ENCODE measurements around the gene NPHP1.

GRCh38 chr2:110105608-110106467 lies 99.0 kb downstream of the NPHP1 start:
- no peak for TF ChIP-seq EZH2 (IDR thresholded peaks at IDR 0.05)
- peak; percentile 73 for TF ChIP-seq POLR2AphosphoS5 (IDR thresholded peaks at IDR 0.05; ENCODE audit: low read depth, low read length)
- TF ChIP-seq MAX (IDR thresholded peaks at IDR 0.05) = no peak
- TF ChIP-seq YY1 (IDR thresholded peaks at IDR 0.05; ENCODE audit: extremely low read depth, insufficient replicate concordance, low read depth, low read length) = peak; percentile 58
- TF ChIP-seq POLR2A (IDR thresholded peaks at IDR 0.05; ENCODE audit: borderline replicate concordance, extremely low read depth, insufficient read depth, insufficient read length) = no peak
- TF ChIP-seq CTCF (IDR thresholded peaks at IDR 0.05 in 2 of 3, conservative IDR thresholded peaks at IDR 0.05 in 1 of 3; ENCODE audit: borderline replicate concordance in 1 of 3, insufficient read depth in 1 of 3, low read depth in 2 of 3, low read length in 2 of 3) = no peak
- TF ChIP-seq TCF7L2 (IDR thresholded peaks at IDR 0.05; ENCODE audit: borderline replicate concordance, extremely low read depth, insufficient read depth, insufficient read length) = peak; percentile 96
- TF ChIP-seq ZBTB33 (IDR thresholded peaks at IDR 0.05; ENCODE audit: extremely low read depth, insufficient replicate concordance, low read length) = peak; percentile 51
- TF ChIP-seq ATF3 (IDR thresholded peaks at IDR 0.05) = no peak
